Loucy (cell line): ENCODE data around the gene SLC43A2.

Experiments used
- H2AFZ ChIP-seq: fragments of 200-600 bp; sonication (generic); 2 replicates; pipeline ENCODE4 v1.6.0; 2016; ENCODE audit warnings: antibody characterized with exemption, mild to moderate bottlenecking, low read length, moderate library complexity
- H3F3A ChIP-seq: fragments of 200-600 bp; 2 replicates; pipeline ENCODE4 v1.6.0; 2016; ENCODE audit warnings: antibody characterized with exemption, low read depth, mild to moderate bottlenecking
- H3K27me3 ChIP-seq: fragments of 200-600 bp; sonication (generic); 2 replicates; pipeline ENCODE4 v1.6.1; 2014; ENCODE audit warnings: low read length, mild to moderate bottlenecking; ENCODE audit not compliant: insufficient read depth, poor library complexity, severe bottlenecking
- H3K36me3 ChIP-seq: fragments of 200-600 bp; sonication (generic); 2 replicates; pipeline ENCODE4 v1.6.1; 2016; ENCODE audit warnings: low read length; ENCODE audit not compliant: insufficient read depth
- H3K4me1 ChIP-seq: fragments of 200-600 bp; sonication (generic); 2 replicates; pipeline ENCODE4 v1.5.1; 2014; ENCODE audit warnings: low read length, mild to moderate bottlenecking; ENCODE audit not compliant: insufficient read depth, poor library complexity, severe bottlenecking
- H3K4me2 ChIP-seq: fragments of 200-600 bp; sonication (generic); 2 replicates; pipeline ENCODE4 v1.6.0; 2014; ENCODE audit warnings: antibody characterized with exemption, low read length, low read depth, mild to moderate bottlenecking; ENCODE audit not compliant: poor library complexity, severe bottlenecking
- H3K4me3 ChIP-seq: fragments of 200-600 bp; sonication (generic); 2 replicates; pipeline ENCODE4 v1.5.1; 2014; ENCODE audit warnings: low read length, mild to moderate bottlenecking, mixed read lengths; ENCODE audit not compliant: poor library complexity, severe bottlenecking
- H3K79me2 ChIP-seq: fragments of 200-600 bp; sonication (generic); 2 replicates; pipeline ENCODE4 v1.6.1; 2014; ENCODE audit warnings: low read length; ENCODE audit not compliant: insufficient read depth
- H3K9ac ChIP-seq: fragments of 200-600 bp; sonication (generic); 2 replicates; pipeline ENCODE4 v1.6.0; 2014; ENCODE audit warnings: mild to moderate bottlenecking, low read depth, low read length, moderate library complexity; ENCODE audit not compliant: poor library complexity, severe bottlenecking
- H3K9me2 ChIP-seq: fragments of 200-600 bp; sonication (generic); replicated peaks from 2 replicates; pipeline ENCODE4 v1.6.1; 2016; ENCODE audit warnings: low read depth, low read length, mixed read lengths
- H3K9me3 ChIP-seq: fragments of 200-600 bp; sonication (generic); 2 replicates; pipeline ENCODE4 v1.6.1; 2014; ENCODE audit warnings: mild to moderate bottlenecking, antibody characterized with exemption, low read length, low read depth; ENCODE audit not compliant: insufficient read depth
- H4K20me1 ChIP-seq: fragments of 200-600 bp; sonication (generic); 2 replicates; pipeline ENCODE4 v1.6.0; 2014; ENCODE audit warnings: antibody characterized with exemption, low read length, mild to moderate bottlenecking; ENCODE audit not compliant: insufficient read depth, poor library complexity, severe bottlenecking
- EZH2phosphoT487 ChIP-seq: fragments of 200-600 bp; IDR thresholded peaks from 2 replicates; pipeline ENCODE4 v1.6.1; 2018; ENCODE audit warnings: antibody characterized with exemption, mild to moderate bottlenecking, moderate library complexity, borderline replicate concordance
- TF ChIP-seq, protein P1 (sequence below): fragments of 200-600 bp; sonication (generic); conservative IDR thresholded peaks from 2 replicates; pipeline ENCODE4 v1.5.1; 2014; ENCODE audit warnings: mild to moderate bottlenecking, antibody characterized with exemption, low read length

SLC43A2 gene

DNA sequence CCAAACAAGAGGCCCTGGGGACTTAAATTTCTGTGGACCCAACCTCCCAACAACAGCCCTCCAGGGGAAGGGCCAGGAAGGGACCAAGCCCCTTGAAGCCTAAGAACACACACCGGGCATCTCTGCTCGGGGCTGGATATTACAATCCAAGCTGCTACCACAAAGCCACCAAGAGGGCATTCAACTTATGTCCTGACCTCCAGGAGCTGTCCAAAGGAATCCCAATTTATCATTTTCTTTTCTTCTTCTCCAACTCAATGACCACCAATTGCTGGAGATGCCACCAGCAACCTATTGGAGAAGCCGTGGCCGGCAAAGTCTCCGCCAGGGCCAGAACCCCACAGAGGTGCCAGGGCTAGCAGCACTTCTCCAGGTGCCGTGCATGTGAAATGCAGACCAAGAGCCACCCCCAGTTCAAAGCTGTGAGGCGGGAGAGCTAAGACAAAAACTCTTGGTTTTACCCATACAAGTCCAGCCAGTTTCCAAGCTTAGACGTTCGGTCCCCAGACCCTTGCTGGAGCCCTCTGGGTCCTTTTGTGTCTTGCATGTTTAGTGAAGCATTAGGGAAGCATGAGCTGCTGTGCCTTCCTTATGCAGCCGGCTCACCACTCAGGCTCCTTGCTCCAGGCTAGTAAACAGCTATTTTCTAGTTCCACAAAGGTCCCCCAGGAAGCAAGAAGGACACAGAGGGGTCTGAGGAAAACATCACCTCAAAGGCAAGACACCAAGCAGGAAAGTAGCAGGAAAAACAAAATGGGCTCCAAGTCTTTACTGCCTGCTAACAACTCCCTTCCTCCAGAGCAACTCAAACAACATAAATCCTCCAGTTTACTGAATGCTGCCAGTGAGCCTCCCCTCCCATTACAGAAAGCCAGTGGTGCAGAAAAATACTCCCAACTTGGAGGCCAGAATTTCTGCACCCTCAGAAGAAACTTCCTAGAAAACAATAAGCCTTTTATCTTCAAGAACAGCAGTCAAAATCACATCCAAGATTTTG lies 69.3 kb downstream of the SLC43A2 start:
- no peak overlapping the region for H3K9ac ChIP-seq
- peaks cover 3% of the 10 kb centered on the region; the same call in 1 of the 2 replicates for H3K36me3 ChIP-seq
- H3K9me2 ChIP-seq: no peaks in the 10 kb centered on the region
- H3K4me1 ChIP-seq: peaks cover 24% of the 10 kb centered on the region
- TF ChIP-seq, protein P1, sequence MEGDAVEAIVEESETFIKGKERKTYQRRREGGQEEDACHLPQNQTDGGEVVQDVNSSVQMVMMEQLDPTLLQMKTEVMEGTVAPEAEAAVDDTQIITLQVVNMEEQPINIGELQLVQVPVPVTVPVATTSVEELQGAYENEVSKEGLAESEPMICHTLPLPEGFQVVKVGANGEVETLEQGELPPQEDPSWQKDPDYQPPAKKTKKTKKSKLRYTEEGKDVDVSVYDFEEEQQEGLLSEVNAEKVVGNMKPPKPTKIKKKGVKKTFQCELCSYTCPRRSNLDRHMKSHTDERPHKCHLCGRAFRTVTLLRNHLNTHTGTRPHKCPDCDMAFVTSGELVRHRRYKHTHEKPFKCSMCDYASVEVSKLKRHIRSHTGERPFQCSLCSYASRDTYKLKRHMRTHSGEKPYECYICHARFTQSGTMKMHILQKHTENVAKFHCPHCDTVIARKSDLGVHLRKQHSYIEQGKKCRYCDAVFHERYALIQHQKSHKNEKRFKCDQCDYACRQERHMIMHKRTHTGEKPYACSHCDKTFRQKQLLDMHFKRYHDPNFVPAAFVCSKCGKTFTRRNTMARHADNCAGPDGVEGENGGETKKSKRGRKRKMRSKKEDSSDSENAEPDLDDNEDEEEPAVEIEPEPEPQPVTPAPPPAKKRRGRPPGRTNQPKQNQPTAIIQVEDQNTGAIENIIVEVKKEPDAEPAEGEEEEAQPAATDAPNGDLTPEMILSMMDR: no peak
- no peak for TF ChIP-seq EZH2phosphoT487
- peak overlapping the region; percentile 78 for H3K4me3 ChIP-seq
- peaks cover 58% of the 10 kb centered on the region for H3K79me2 ChIP-seq
- H3K4me2 ChIP-seq: peak overlapping the region; percentile 81
- no peaks in the 10 kb centered on the region for H3F3A ChIP-seq
- peaks cover 31% of the 10 kb centered on the region for H4K20me1 ChIP-seq
- no peaks in the 10 kb centered on the region for H3K27me3 ChIP-seq
- H3K9me3 ChIP-seq: no peaks in the 10 kb centered on the region
- no peak overlapping the region for H2AFZ ChIP-seq

DNA sequence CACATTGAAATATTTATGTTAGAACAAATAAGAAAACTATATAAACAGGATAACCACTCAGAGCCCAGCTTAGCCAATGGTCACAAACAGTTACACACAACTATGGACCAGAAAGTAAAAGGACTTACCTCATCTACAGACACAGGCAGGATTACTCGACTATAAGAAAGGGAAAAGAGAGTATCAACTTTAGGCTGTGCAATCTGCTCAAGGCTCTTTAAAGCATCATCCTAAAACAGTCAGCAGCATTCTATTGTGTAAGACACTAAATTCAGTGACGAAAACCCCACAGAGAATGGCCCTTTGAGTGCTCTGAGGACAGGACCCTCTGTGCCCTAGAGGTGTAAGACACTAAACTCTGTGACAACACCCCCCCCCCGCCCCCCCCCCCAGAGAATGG lies 70.2 kb downstream of the SLC43A2 start:
- TF ChIP-seq EZH2phosphoT487: no peak
- TF ChIP-seq, protein P1: no peak
- Histone ChIP-seq H4K20me1 (peaks cover 31% of the 10 kb centered on the region), H3K79me2 (peaks cover 64% of the 10 kb centered on the region), H3K4me2 (no peak overlapping the region), H3K4me3 (no peak overlapping the region), H3K9me2 (no peaks in the 10 kb centered on the region), H3K36me3 (peaks cover 3% of the 10 kb centered on the region; the same call in 1 of the 2 replicates), H3F3A (no peaks in the 10 kb centered on the region), H3K9me3 (no peaks in the 10 kb centered on the region), H3K9ac (no peak overlapping the region), H3K4me1 (peaks cover 24% of the 10 kb centered on the region), H2AFZ (no peak overlapping the region), H3K27me3 (no peaks in the 10 kb centered on the region)

GRCh38 chr17:1557355-1558095 lies 71.1 kb downstream of the SLC43A2 start:
- Histone ChIP-seq H3K27me3 (no peaks in the 10 kb centered on the region), H3K9ac (no peak overlapping the region), H4K20me1 (peaks cover 31% of the 10 kb centered on the region), H3K79me2 (peaks cover 65% of the 10 kb centered on the region), H3K36me3 (peaks cover 9% of the 10 kb centered on the region; the same call in 1 of the 2 replicates), H3K9me2 (no peaks in the 10 kb centered on the region), H3F3A (no peaks in the 10 kb centered on the region), H3K9me3 (no peaks in the 10 kb centered on the region), H2AFZ (no peak overlapping the region), H3K4me1 (peaks cover 24% of the 10 kb centered on the region), H3K4me3 (no peak overlapping the region), H3K4me2 (peak overlapping the region; percentile 28)
- no peak for TF ChIP-seq EZH2phosphoT487
- TF ChIP-seq, protein P1: no peak
